Endothelial cell of umbilical vein (primary cell): Measurements from ENCODE around the gene IER3IP1.

Source experiments
- CTCF ChIP-seq, 2 donors: IDR thresholded peaks; 1 replicate in 1 of 2; 2 replicates in 1 of 2; pipeline ENCODE4 v1.5.1; 2011; ENCODE audit warnings: low read length in 2 of 2, mild to moderate bottlenecking in 2 of 2, moderate library complexity in 2 of 2, control low read depth in 1 of 2, inconsistent platforms in 1 of 2, low read depth in 1 of 2; ENCODE audit not compliant: insufficient read depth in 1 of 2; ENCODE audit errors: extremely low read depth in 1 of 2
- GATA2 ChIP-seq: IDR thresholded peaks from 2 replicates; pipeline ENCODE4 v1.7.0; 2011; ENCODE audit warnings: low read depth, mild to moderate bottlenecking, moderate library complexity, mixed read lengths, low read length; ENCODE audit not compliant: insufficient read length, insufficient read depth
- JUN ChIP-seq: IDR thresholded peaks from 2 replicates; pipeline ENCODE4 v1.6.1; 2011; ENCODE audit warnings: borderline replicate concordance, low read depth; ENCODE audit not compliant: insufficient read length, insufficient read depth
- MAX ChIP-seq: IDR thresholded peaks from 2 replicates; pipeline ENCODE4 v1.6.1; 2011; ENCODE audit not compliant: insufficient read depth, insufficient read length
- POLR2A ChIP-seq: IDR thresholded peaks from 2 replicates; pipeline ENCODE4 v1.6.1; 2012; ENCODE audit warnings: low read depth, mild to moderate bottlenecking, control low read depth, low read length

GRCh38 chr18:47160256-47160655 lies 15.9 kb downstream of the IER3IP1 start:
- TF ChIP-seq MAX (no peak), CTCF (IDR thresholded peaks at IDR 0.05; ENCODE audit: extremely low read depth in 1 of 2, insufficient read depth in 1 of 2, low read depth in 1 of 2, low read length in 2 of 2) (no peak), GATA2 (no peak), POLR2A (no peak), JUN (no peak)
